GM10248 (cell line): ENCODE results near the gene PANK2.
"Not testable (repeated sequence)": the region's sequence is repeated elsewhere in the genome, so short reads cannot be mapped to it uniquely, and the experiment has no call there.

Source experiments
- CTCF ChIA-PET: fragments of 300-600 bp; sonication (Branson Sonifier 250); formaldehyde crosslinking; extraction: SDS; loops from one replicate; lab custom pipeline; 2021; ENCODE audit warnings: antibody characterized with exemption; lab: Yijun Ruan, JAX
- POLR2A ChIA-PET: fragments of 350-650 bp; sonication (Branson Sonifier 250); formaldehyde crosslinking; extraction: SDS; loops from one replicate; lab custom pipeline; 2020; ENCODE audit warnings: antibody characterized with exemption; lab: Yijun Ruan, JAX
- DNase-seq: peaks from one replicate; pipeline ENCODE4 v3.0.0; 2012; ENCODE audit errors: extremely low spot score
- CTCF ChIP-seq: IDR thresholded peaks from 2 replicates; pipeline ENCODE4 v1.5.1; 2012; ENCODE audit warnings: mild to moderate bottlenecking, low read depth; ENCODE audit errors: extremely low read depth, missing control alignments, control extremely low read depth

The PANK2 gene

GRCh38 chr20:3875378-3875974, 13.7 kb upstream of the PANK2 start:
- ChIA-PET CTCF (interaction anchor here (1.3 to 3.0 kb wide), 5 partner anchors 8 to 21 kb away, joined by 3 to 14 read pairs (median 6); no protein-coding TSS in a partner anchor), POLR2A (interaction anchor here (0.7 kb wide), 1 partner anchor 1023 kb away, joined by 4 read pairs; no protein-coding TSS in a partner anchor)
- no peak for TF ChIP-seq CTCF
- DNase-seq, result no peak

GRCh38 chr20:3876000-3876399, 13.2 kb upstream of the PANK2 start:
- TF ChIP-seq CTCF, result no peak
- POLR2A ChIA-PET, result no interaction called here
- DNase-seq, result no peak
- CTCF ChIA-PET, result interaction anchor here (1.4 to 3.0 kb wide), 4 partner anchors 9 to 21 kb away, joined by 3 to 14 read pairs (median 6); no protein-coding TSS in a partner anchor

GRCh38 chr20:3876676-3877075, 12.5 kb upstream of the PANK2 start:
- CTCF ChIA-PET, result interaction anchor here (1.4 to 3.0 kb wide), 4 partner anchors 9 to 22 kb away, joined by 3 to 14 read pairs (median 6); no protein-coding TSS in a partner anchor
- no peak for DNase-seq
- TF ChIP-seq CTCF, result no peak
- POLR2A ChIA-PET, result no interaction called here

GRCh38 chr20:3878921-3879274, 10.3 kb upstream of the PANK2 start:
- POLR2A ChIA-PET, DNase-seq: not testable (repeated sequence)
- CTCF ChIA-PET, result interaction anchor here (1.2 to 2.0 kb wide), 3 partner anchors 8 to 24 kb away, joined by 3 to 4 read pairs (median 3); no protein-coding TSS in a partner anchor

GRCh38 chr20:3885715-3886114, 3.5 kb upstream of the PANK2 start:
- CTCF ChIA-PET, result interaction anchor here (1.1 to 4.0 kb wide), 8 partner anchors 9 to 187 kb away, joined by 3 to 17 read pairs (median 3); partner anchors contain the start of gene AP5S1
- POLR2A ChIA-PET, result interaction anchor here (0.8 kb wide), 1 partner anchor 158 kb away, joined by 4 read pairs; no protein-coding TSS in a partner anchor
- no peak for TF ChIP-seq CTCF
- DNase-seq, result no peak

GRCh38 chr20:3887876-3888620, 1.1 kb upstream of the PANK2 start:
- DNase-seq, result no peak
- ChIA-PET CTCF (interaction anchor here (0.6 to 4.0 kb wide), 12 partner anchors 9 to 197 kb away, joined by 3 to 17 read pairs (median 6); partner anchors contain the start of gene AP5S1), POLR2A (interaction anchor here (0.6 kb wide), 1 partner anchor 31 kb away, joined by 7 read pairs; no protein-coding TSS in a partner anchor)
- no peak for TF ChIP-seq CTCF
